Measurements from ENCODE around the gene WFIKKN1.
A peak's percentile ranks its signal among the peaks of the same experiment; 100 is the strongest.
"Not testable (repeated sequence)": the region's sequence is repeated elsewhere in the genome, so short reads cannot be mapped to it uniquely, and the experiment has no call there.

Gene WFIKKN1

DNA sequence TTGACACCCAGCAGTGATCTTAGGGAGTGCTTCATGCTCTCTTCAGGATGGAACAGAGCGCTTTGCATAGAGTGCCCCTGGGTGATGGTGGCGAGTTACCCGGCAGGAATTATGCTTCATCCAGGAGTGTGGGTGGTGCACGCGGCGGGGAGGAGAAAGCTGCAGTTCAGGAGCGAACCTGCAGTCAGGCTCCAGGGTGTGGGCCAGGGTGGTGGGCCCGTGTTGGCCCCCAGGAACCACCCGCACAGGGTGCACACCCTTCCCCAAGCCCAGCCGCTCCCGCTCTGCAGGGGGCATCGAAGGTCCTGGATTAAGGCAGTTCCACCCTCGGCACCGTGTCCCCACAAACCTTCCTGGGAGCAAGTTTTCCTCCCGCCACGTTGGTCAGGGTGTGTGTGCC, 37.0 kb upstream of the WFIKKN1 start:
- no peak for DNase-seq (ENCODE audit: low read depth in 2 of 2, low spot score in 1 of 2)

DNA sequence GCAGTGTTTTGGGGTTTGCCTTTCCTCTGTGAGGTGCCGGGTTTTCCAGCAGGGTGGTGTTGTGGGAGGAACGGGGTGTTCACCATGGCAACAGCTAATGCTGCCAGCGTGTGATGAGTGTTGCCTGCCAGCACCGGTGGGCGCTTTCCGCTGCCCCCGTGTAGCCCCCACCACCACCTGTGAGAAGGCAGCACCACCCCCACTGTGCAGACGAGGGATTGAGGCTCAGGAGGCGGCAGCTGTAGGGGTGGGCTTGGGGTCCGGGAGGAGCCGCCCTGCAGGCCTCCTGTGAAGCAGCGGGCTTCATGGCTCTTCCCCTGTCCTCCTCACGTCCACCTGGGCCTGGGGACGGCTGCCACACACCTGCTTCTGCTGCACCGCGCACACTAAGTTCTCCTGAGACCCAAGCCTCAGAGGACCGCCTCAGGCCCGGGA, 35.7 kb upstream of the WFIKKN1 start:
- DNase-seq (ENCODE audit: low read depth in 2 of 2, low spot score in 1 of 2), result no peak

DNA sequence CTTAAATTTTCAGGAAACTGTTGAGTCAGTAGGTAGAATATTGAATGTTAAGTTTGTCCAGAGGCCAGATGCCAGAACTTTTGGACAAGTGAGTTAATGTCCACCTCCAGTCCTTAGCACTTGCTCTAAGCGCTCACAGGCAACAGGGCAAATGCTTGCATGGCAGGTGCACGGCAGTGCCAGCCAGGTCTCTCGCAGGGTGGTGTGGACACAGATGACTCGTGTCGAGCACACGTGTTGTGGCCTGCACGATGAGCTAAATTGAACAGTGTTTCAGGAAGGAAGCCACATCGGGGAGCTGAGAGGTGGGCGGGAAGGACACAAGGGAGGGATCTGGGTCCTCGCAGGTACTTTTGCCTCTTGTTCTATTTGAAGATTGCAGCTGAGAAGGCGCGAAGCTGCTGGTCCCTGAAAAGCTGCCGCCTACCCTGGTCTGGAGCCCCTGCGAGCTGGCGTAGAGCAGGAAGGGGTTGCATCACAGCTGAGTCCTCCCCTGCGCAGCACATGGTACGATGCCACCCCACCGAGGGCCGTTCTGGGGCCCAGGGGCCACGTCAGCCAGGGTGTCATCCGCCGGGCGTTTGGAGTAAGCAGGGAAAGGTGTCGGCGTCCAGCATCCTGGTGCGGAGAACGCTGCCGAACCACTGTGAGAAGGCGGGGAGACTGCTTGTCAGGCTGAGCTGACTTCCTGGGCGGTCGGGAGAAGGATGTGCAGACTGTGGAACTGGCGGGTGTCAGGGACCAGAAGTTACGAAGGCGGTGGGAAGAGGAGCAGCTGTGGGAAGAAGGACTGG, 34.6 kb upstream of the WFIKKN1 start:
- no peak for DNase-seq (ENCODE audit: low read depth in 2 of 2, low spot score in 1 of 2)

DNA sequence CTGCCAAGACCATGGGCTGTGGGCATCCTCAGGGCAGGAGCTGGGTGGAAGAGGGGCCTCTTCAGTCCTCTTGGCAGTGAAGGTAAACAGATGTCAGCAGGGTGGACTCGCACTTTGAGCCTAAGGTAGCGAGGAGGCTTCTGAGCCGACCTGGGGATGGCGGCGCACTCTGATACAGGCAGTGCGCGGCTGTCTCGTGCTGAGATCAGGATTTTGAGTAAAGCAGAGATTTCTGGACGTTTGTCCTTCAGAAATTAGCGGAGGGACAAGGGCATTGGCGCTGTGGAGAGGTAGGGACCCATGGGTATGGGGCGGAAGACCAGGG, 34.1 kb upstream of the WFIKKN1 start:
- no peak for DNase-seq (ENCODE audit: low read depth in 2 of 2, low spot score in 1 of 2)

DNA sequence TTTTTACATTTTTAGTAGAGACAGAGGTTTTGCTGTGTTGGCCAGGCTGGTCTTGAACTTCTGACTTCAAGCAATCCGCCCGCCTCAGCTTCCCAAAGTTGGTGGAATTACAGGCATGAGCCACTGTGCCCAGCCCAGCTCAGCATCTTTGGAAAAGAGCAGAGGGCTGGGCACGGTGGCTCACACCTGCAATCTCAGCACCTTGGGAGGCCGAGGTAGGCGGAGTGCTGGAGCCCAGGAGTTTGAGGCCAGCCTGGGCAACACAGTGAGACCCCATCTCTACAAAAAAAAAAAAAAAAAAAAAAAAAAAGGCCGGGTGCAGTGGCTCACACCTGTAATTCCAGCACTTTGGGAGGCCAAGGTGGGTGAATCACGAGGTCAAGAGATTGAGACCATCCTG, 33.1 kb upstream of the WFIKKN1 start:
- DNase-seq (ENCODE audit: low read depth in 2 of 2, low spot score in 1 of 2), result not testable (repeated sequence)

DNA sequence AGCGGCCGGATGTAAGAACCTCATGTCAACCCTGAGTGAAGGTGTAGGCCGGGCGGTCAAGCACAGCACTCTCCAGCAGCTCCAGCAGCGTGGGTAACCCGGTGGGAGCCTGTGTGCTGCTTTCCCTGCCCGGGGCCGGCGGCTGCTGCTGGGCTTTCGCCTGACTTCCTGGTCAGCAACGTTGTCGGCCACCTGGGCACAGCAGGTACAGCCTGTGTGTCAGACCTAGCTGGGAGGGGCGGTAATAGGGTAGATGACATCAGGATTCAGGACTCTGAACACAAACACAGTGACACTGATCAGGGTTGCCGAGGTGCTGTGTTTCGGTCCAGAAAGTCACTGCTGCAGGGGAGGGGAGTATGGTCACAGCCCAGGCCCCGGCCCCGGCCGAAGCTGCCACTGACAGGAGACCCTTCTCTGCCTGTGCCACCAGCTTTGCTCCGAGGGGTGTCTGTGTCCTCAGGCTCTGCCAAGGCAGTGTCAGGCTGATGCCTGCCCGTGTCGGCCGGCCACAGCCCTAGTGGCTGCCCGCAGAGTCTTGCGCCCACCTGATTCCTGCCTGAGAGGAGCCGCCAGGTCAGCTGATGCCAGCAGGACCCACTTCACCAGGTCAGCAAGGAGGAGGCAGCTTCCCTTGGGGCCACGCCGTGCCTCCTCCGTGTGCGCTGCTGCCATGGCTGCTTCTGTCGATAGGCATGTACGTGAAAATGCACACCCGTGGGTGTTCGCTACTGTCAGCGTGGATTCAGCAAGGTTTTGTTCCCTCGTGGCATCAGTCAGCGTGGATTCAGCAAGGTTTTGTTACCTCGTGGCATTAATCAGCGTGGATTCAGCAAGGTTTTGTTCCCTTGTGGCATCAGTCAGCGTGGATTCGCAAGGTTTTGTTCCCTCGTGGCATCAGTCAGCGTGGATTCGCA, 31.7 kb upstream of the WFIKKN1 start:
- no peak for DNase-seq (ENCODE audit: low read depth in 2 of 2, low spot score in 1 of 2)

DNA sequence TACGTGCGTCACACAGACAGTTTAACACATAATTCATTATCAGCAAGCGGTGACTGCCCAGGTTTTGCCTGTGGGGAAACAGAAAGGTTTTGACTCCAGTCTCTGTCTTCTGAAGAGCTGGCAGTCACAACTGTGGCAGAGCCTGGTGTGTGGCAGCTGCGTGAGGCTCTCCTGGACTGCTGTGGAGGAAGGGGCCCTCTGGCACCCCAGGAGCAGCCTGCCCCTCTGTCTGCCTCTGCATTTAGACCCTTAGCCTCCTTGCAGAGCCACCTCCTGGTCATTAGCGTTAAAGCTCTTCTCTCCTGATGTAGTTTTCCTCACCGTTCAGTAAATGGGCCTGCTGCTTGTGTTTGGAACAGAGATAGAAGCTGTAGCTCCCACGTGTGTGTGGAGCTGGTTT, 30.0 kb upstream of the WFIKKN1 start:
- no peak for DNase-seq (ENCODE audit: low read depth in 2 of 2, low spot score in 1 of 2)

DNA sequence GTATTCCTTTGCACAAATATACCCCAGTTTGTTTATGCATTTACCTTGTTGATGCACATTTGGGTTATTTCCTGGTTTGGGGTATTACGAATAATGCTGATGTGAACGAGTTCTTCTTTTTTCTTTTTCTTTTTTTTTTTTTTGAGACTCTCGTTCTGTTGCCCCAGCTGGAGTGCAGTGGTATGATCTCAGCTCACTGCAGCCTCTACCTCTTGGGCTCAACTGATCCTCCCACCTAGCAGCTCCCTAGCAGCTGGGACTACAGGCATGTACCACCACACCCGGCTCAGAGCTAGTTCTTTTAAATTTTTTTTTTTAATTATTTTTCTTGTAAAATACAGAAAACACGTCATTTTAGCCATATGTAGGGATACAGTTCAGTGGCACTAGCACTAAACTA, 26.9 kb upstream of the WFIKKN1 start:
- no peak for DNase-seq (ENCODE audit: low read depth in 2 of 2, low spot score in 1 of 2)

DNA sequence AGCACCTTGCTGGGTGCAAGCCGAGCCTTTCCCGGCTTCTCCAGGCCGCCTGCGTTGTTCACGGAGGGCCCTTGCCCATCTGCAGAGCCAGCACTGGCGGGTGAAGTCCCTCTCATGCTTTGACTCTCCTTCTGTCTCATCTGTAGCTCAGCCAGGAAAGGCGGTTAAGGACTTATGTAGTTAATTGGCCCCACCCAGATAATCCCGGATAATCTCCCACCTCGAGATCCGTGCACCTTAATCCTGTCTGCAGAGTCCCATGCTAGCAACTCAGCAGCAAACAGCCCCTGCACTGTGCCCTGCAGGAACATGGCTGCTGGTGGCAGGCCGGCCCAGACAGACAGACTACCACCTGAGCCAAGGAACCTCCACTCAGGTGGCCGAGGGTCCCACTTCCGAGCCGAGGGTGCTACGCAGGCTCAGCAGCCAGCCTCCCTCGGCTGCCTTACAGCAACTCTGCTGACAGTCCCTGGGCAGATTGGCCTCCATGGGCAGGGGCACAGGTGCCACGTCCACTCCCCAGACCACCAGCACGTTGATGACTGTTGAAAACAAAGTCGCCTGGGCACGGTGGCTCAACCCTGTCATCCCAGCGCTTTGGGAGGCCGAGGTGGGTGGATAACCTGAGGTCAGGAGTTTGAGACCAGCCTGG, 24.0 kb upstream of the WFIKKN1 start:
- DNase-seq (ENCODE audit: low read depth in 2 of 2, low spot score in 1 of 2), result no peak

DNA sequence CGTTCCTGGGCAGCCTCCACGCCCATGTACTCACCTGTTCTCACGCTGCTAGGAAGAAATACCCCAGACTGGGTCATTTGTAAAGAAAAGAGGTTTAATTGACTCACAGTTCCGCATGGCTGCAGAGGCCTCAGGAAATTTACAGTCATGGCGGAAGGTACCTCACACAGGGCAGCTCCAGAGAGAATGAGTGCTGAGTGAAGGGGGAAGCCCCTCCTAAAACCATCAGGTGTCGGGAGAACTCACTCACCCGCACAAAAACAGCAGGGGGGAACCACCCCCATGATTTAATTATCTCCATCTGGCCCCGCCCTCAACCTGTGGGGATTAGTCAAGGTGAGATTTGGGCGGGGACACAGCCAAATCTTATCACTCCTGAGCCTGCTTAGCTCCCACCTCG, 22.8 kb upstream of the WFIKKN1 start:
- DNase-seq (ENCODE audit: low read depth in 2 of 2, low spot score in 1 of 2), result no peak

DNA sequence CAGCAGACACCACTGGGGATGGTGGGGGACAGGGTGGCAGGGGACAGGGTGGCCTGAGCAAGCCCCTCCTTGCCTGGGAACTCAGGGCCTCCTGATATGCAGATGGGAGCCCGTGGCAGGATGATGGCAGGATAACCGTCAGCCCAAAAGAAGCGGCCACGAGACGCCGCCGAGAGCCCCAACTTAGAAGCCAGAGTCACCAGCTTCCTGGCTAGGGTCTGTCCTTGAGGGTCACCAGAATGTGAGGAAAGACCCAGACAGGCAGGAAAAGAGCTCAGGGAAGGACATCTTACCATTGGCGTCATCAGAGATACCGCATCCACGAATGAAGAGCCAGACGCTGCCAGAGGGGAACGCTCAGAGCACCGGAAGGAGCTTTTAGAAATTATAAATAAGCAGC, 21.5 kb upstream of the WFIKKN1 start:
- no peak for DNase-seq (ENCODE audit: low read depth in 2 of 2, low spot score in 1 of 2)

DNA sequence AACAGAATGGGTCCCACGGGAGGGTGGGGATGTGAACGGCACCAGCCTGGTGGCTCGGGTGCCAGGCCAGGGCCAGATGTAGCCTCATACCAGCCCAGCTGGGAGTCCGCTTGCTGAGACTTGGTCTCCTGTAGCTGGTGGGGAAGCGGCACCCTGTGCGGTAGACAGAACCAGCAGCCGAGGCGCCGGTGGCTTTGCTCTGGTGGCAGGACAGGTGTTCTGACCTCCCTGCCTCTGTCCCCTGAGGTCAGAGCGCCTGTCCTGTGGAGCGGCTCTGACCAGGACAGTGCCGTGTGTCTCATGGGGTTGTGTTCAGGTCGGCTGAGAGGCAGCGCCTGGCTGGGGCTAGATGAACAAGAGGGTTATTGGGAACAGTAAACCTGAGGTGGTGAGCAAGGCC, 20.8 kb upstream of the WFIKKN1 start:
- no peak for DNase-seq (ENCODE audit: low read depth in 2 of 2, low spot score in 1 of 2)

DNA sequence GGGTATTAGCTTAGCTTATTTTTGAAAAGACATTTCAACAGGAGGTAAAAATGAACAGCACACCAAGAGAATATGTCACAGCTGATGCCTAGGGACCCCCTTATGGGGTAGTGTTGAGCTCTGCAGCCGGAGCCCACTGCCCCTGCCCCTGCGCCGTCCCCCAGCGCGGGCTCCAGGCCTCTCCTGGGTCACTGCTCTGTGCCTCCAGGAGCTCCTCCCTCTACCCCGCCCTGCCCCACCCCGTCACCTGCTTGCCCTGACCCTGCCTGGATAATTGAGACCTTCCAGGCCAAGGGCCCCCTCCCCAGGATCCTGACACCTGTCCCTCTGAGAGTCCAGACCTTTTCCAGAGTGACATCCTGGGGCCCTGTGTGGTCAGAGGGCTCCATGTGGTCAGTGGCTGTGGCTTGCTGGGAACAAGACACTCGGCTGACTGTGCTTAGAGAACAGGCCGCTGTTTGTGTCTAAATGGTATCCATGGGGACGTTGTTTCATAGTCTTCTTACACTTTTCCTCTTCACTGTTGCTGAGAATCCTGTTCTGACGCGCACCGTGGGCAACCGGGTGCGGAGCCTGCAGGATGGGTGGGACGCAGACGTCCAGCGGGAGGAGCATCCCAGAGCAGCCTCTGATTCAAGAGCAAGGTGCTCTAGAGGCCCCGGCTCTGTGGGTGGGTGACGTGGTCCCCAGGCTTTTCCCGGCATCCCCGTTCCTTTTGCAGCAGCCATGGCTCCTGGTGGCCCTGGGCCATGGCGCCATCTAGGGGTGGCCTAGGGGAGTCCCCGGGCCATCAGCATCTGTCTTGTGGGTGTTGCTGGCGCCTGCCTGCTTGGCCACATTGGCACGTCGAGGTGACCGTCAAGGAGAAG, 20.0 kb upstream of the WFIKKN1 start:
- peak in 1 of 2 donors; percentile 28 for DNase-seq (ENCODE audit: low read depth in 2 of 2, low spot score in 1 of 2)

DNA sequence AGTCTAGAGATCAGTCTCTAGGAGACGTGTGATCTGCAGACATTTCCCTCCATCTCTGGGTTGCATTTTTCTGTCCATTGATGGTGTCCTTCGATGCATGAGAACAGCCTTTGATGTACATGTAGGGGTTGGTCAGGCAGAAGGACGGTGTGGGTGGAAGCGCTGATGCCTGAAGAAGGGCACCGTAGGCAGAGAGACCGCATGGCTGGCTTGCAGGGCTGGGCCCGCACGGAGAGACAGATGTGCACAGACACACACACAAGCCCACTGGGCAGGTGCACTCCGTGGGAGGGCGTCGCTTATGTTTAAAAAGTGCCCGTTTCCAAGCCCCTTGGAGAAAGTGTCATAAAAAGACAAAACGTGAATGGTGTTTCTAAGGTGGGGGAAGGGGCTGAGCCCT, 15.7 kb upstream of the WFIKKN1 start:
- no peak for DNase-seq (ENCODE audit: low read depth in 2 of 2, low spot score in 1 of 2)

DNA sequence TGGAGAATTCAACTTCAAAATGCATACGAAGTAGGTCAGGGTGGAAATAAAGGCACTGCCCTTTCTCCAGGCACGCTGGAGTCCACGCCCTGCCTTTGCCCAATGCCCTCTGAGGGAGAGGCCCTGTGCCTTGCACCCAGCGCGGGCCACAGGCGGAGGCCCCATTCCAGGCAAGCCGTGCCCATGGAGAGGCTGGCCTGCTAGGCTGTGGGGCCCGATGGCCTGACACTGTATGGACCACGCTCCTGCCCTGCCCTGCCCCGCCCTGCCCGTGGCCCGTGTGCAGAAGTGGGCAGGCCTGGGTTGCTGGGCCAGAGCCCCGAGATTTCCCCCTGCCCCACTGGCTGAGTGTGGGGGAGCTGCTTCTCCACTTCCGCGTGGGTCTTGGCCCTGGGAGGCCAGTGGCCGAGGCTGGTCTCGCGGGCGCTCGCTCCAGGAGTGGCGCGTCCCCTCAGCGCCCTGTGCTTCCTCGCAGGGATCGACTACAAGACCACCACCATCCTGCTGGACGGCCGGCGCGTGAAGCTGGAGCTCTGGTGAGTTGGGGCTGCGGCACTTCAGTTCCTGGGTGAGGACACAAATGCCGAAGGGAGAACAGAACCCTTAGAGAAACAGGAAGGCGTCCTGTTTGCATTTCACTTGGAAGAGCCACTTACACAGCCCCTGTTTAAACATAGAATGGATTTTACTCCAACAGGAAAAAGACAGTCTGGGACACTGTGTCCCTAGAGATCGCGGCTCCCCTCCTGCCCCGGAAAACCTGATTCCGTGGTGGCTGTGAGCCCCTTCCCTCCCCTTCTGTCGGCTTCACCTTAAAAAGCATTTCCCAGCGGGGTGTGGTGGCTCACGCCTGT, 13.8 kb upstream of the WFIKKN1 start:
- no peak for DNase-seq (ENCODE audit: low read depth in 2 of 2, low spot score in 1 of 2)

DNA sequence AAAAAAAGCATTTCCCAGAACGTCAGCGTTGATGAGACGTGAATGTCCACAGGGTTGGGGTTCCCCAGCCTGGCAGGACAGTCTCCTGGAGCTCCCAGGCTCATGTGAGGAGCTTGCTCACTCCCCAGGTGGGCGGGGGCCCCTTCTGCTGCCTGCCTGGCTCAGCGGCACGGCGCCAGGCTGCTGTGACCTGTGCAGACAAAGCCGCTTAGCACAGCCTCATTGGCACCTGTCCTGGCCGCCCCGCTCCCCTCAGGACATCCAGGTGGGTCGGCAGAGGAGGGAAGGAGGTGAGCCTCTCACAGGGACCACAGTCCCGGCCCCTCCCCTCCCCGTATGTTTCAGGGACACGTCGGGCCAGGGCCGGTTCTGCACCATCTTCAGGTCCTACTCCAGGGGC, 12.9 kb upstream of the WFIKKN1 start:
- DNase-seq (ENCODE audit: low read depth in 2 of 2, low spot score in 1 of 2), result no peak

DNA sequence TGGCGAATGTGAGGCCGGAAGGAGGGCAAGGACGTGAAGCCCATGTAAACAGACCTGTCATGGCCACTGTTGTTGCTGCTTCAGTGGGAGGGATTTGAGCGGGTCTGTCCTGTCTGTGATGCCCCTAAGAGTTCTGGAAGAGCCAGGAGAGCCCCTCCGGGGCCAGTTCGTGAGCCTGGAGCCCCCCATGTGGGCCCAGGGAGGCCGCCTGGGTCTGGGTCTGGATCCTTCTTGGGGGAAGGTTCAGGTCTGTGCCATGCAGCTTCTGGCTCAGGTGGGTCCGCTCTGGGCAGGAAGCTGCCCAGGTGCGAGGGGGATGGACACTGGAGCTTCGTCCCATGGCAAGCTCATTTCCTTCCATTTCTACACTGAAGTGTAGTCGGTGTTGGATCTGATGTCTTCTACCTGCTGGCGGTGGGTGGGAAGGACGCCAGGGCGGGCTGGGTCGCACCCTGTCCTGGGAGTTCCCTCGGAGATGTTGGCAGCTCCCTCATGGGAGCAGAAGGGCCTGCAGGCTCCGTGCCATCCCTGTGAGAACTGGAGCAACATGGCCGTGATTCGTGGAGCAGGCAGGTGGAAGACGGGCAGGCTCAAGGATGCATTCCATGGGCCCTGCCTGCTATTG, 11.2 kb upstream of the WFIKKN1 start:
- DNase-seq (ENCODE audit: low read depth in 2 of 2, low spot score in 1 of 2), result no peak

DNA sequence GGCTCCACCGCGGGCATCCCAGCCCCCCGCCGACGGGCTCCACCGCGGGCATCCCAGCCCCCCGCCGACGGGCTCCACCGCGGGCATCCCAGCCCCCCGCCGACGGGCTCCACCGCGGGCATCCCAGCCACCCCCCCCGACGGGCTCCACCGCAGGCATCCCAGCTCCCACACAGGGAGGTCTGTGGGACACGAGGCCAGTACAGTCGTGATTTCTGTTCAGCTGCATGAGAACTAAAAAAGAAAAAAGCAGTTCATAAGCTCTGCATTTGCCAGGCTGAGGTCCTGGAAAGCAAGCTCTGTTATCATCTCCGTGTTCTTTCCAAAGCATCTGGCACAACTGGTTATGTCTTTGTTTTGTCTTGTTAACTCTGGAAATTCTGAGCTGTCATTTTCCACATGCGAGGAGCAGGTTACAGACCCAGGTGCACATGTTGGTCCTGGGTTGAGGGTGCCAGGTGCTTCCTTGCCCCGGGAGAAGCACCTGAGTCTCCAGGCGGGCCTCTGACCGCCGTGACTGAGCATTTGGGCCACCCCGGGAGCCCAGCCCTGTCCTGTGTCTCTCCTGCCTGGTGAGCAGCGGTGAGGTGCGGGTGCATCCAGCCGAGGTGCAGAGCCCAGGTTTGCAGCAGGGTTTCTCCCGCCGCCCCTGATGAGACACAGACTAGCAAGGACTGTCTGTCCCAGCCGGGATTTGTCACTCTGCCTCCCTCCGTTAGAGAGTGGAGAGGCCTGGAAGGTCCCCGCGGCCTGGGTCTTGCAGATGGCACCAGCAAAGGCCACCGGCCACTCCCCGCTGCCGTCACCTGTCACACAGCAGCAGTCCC, 9.9 kb upstream of the WFIKKN1 start:
- DNase-seq (ENCODE audit: low read depth in 2 of 2, low spot score in 1 of 2), result no peak
